Fibroblast of lung (primary cell): ENCODE results near the gene VWA7. TPM values are rescaled to one million over a fixed set of nuclear protein-coding genes. Genes with fewer than 3 reads are reported as not detected.
A peak's percentile ranks its signal among the peaks of the same experiment; 100 is the strongest.
"Not testable (repeated sequence)": the region's sequence is repeated elsewhere in the genome, so short reads cannot be mapped to it uniquely, and the experiment has no call there.

Experiments
- DNase-seq, 2 donors: peaks; one replicate each; pipeline versions ENCODE4 v3.0.0 to v3.0.0-alpha.2; 2010; ENCODE audit warnings: low read depth in 2 of 2
- H2AFZ ChIP-seq: 2 replicates; pipeline ENCODE4 v1.5.1; 2012; ENCODE audit warnings: low read length, control low read depth, inconsistent platforms
- H3K27ac ChIP-seq: 2 replicates; pipeline ENCODE4 v1.5.1; 2011; ENCODE audit warnings: low read length, control low read depth; ENCODE audit not compliant: insufficient read depth
- H3K27me3 ChIP-seq: 2 replicates; pipeline ENCODE4 v1.5.1; 2011; ENCODE audit warnings: mild to moderate bottlenecking, low read length; ENCODE audit not compliant: control insufficient read depth, insufficient read depth
- H3K36me3 ChIP-seq: 2 replicates; pipeline ENCODE4 v1.5.1; 2011; ENCODE audit warnings: low read length; ENCODE audit not compliant: control insufficient read depth, insufficient read depth
- H3K4me1 ChIP-seq: 2 replicates; pipeline ENCODE4 v1.5.1; 2011; ENCODE audit warnings: low read length; ENCODE audit not compliant: control insufficient read depth, insufficient read depth; ENCODE audit errors: extremely low read depth
- H3K4me2 ChIP-seq: 2 replicates; pipeline ENCODE4 v1.5.1; 2011; ENCODE audit warnings: low read length, control low read depth; ENCODE audit not compliant: insufficient read depth; ENCODE audit errors: extremely low read depth
- H3K4me3 ChIP-seq, 4 experiments: fragments of 200-600 bp in 1 of 4; sonication (generic) in 1 of 4; replicated peaks in 1 of 4; 2 replicates each; pipeline ENCODE4 v1.5.1; 2011 to 2016; ENCODE audit warnings: low read length in 4 of 4, low read depth in 3 of 4, mild to moderate bottlenecking in 3 of 4, control low read depth in 2 of 4, inconsistent platforms in 1 of 4, mixed read lengths in 1 of 4; ENCODE audit not compliant: insufficient read depth in 1 of 4; ENCODE audit errors: control extremely low read depth in 1 of 4
- H3K79me2 ChIP-seq: 2 replicates; pipeline ENCODE4 v1.5.1; 2012; ENCODE audit warnings: mild to moderate bottlenecking, low read length, inconsistent platforms; ENCODE audit not compliant: control insufficient read depth, insufficient read depth
- H3K9ac ChIP-seq: 2 replicates; pipeline ENCODE4 v1.5.1; 2011; ENCODE audit warnings: mild to moderate bottlenecking, low read length, control low read depth; ENCODE audit not compliant: insufficient read depth
- H3K9me3 ChIP-seq: 2 replicates; pipeline ENCODE4 v1.5.1; 2012; ENCODE audit warnings: low read depth, low read length; ENCODE audit not compliant: control insufficient read depth, insufficient read depth
- H4K20me1 ChIP-seq: 2 replicates; pipeline ENCODE4 v1.5.1; 2011; ENCODE audit warnings: low read length; ENCODE audit not compliant: control insufficient read depth, insufficient read depth; ENCODE audit errors: extremely low read depth
- EZH2 ChIP-seq: IDR thresholded peaks from 2 replicates; pipeline ENCODE4 v1.5.1; 2012; ENCODE audit warnings: low read length, control low read depth, mild to moderate bottlenecking; ENCODE audit errors: missing control alignments
- polyA plus RNA-seq, 2 donors: library from polyadenylated mRNA; depleted of rRNA in 1 of 2; stranded (reverse) in 1 of 2; unstranded in 1 of 2; fragments of >200 nt; gene quantifications; 2 replicates each; pipeline ENCODE4 v1.2.1, GENCODE V29; 2011 to 2012; ENCODE audit warnings: missing spikeins in 1 of 2
- total RNA-seq: library from RNA; depleted of rRNA; stranded (reverse); fragments of >200 nt; gene quantifications from 2 replicates; pipeline ENCODE4 v1.2.1, GENCODE V29; 2014
- TF ChIP-seq, protein P1 (sequence below), 2 donors: IDR thresholded peaks in 1 of 2; conservative IDR thresholded peaks in 1 of 2; 1 replicate in 1 of 2; 2 replicates in 1 of 2; pipeline ENCODE4 v1.5.1; 2011 to 2012; ENCODE audit warnings: low read length in 2 of 2, control low read depth in 1 of 2, inconsistent platforms in 1 of 2, low read depth in 1 of 2, mild to moderate bottlenecking in 1 of 2

Gene VWA7
- total and polyA plus RNA-seq, 2 donors (not counting 1 experiment from before 2014, with no cell fraction given), result 0.16 to 0.66 TPM

DNA sequence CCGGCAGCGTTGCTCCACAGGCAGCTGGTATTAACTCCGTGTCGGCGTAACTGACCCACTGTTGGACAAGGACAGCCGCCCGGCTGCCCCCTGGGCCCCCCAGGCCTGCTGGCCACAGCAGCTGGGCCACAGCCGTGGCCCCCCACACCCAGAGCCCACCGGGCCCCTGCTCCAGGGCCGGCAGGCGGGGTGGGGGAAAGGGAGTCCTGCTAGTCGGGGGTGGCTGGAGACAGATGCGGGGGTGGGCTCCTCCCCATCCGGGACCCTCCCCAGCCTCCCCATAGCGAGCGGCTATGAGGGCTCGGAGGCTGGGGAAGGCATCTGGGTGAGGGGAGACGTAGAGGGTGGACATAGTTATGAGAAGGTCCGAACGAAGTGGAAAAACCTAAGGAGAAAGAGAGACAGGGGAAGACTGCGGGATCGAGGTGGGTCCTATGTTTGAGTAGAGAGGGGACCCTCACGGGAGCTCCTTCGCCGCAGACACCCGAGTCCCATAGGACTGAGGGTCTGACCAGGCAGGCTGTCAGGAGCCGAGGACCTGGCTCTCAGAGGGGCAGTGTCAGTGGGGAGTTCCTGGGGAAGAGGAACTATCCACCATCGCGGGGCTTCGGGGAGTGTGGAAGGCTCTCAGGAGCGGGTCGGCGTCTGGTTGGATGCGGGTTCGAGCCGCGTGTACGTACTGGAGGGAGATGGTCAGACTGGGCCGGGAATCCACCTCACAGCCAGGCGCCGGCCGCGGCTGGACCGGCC, 17.9 kb upstream of the VWA7 start:
- Histone ChIP-seq H3K36me3 (peaks cover 1% of the 10 kb centered on the region), H3K4me2 (peak overlapping the region; percentile 97), H4K20me1 (no peaks in the 10 kb centered on the region), H2AFZ (peak overlapping the region; percentile 38), H3K9me3 (no peaks in the 10 kb centered on the region), H3K4me1 (no peaks in the 10 kb centered on the region), H3K27ac (peak overlapping the region; percentile 95), H3K9ac (peak overlapping the region; percentile 97), H3K4me3 (peak overlapping the region; percentile 93 to 97 (median 94)), H3K27me3 (no peaks in the 10 kb centered on the region), H3K79me2 (peaks cover 20% of the 10 kb centered on the region)
- peak in 1 of 2 donors; percentile 52 for DNase-seq
- TF ChIP-seq, protein P1, sequence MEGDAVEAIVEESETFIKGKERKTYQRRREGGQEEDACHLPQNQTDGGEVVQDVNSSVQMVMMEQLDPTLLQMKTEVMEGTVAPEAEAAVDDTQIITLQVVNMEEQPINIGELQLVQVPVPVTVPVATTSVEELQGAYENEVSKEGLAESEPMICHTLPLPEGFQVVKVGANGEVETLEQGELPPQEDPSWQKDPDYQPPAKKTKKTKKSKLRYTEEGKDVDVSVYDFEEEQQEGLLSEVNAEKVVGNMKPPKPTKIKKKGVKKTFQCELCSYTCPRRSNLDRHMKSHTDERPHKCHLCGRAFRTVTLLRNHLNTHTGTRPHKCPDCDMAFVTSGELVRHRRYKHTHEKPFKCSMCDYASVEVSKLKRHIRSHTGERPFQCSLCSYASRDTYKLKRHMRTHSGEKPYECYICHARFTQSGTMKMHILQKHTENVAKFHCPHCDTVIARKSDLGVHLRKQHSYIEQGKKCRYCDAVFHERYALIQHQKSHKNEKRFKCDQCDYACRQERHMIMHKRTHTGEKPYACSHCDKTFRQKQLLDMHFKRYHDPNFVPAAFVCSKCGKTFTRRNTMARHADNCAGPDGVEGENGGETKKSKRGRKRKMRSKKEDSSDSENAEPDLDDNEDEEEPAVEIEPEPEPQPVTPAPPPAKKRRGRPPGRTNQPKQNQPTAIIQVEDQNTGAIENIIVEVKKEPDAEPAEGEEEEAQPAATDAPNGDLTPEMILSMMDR (conservative IDR thresholded peaks at IDR 0.05 in 1 of 2, IDR thresholded peaks at IDR 0.05 in 1 of 2; ENCODE audit: low read depth in 1 of 2, low read length in 2 of 2), result no peak
- no peak for TF ChIP-seq EZH2

DNA sequence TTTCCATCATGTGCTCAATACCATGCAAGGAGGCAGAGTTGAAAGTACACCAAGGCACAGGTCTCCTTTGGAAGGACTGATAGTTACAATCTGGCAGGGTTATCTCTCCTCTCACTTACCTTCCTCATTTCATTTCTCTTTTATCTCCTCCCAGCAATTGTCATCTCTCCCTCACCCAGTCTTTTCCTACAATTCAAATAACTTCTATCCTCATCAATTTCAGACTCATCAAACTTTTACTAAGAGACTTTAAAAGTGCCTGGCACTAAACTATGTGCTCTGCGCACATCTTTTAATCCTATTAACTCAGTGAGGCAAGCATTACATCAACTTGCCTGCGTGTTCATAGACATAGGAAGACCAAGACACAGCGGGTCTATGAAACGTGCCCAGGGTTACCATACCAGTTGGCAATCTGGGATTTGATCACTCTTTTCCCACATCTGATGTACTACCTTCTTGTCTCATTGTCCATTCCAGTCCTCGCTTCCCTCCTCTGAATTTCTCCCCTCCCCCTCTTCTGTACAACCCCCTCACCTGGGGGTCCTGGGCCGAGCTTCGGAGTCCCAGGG, 17.3 kb upstream of the VWA7 start:
- Histone ChIP-seq H3K79me2 (peaks cover 20% of the 10 kb centered on the region), H3K27ac (peak overlapping the region; percentile 95), H3K4me2 (peak overlapping the region; percentile 97), H3K27me3 (no peaks in the 10 kb centered on the region), H3K4me1 (no peaks in the 10 kb centered on the region), H3K9ac (peak overlapping the region; percentile 97), H2AFZ (no peak overlapping the region), H3K4me3 (peak overlapping the region; percentile 93 to 97 (median 94)), H3K9me3 (no peaks in the 10 kb centered on the region), H3K36me3 (peaks cover 2% of the 10 kb centered on the region), H4K20me1 (no peaks in the 10 kb centered on the region)
- TF ChIP-seq EZH2, result no peak
- TF ChIP-seq, protein P1 (conservative IDR thresholded peaks at IDR 0.05 in 1 of 2, IDR thresholded peaks at IDR 0.05 in 1 of 2; ENCODE audit: low read depth in 1 of 2, low read length in 2 of 2), result no peak
- DNase-seq, result peak; percentile 44 to 49

DNA sequence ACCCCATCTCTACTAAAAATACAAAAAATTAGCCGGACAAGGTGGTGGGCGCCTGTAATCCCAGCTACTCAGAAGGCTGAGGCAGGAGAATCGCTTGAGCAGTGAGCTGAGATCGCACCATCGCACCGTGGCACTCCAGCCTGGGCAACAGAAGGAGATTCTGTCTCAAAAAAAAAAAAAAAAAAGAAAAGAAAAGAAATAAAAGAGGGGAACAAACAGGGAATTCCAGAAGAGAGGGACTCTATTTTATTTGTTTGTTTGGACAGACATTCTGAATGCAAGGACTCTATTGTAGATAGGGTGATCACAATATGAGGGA, 16.8 kb upstream of the VWA7 start:
- H3K27me3 ChIP-seq, H3K9me3 ChIP-seq, H3K4me1 ChIP-seq, H3K27ac ChIP-seq, H2AFZ ChIP-seq, DNase-seq, H4K20me1 ChIP-seq, H3K9ac ChIP-seq, H3K36me3 ChIP-seq: not testable (repeated sequence)
- H3K4me2 ChIP-seq, result peak overlapping the region; percentile 97
- peak overlapping the region; percentile 93 to 97 (median 94) for H3K4me3 ChIP-seq
- H3K79me2 ChIP-seq, result peaks cover 20% of the 10 kb centered on the region
